Fibroblast of the aortic adventitia (primary cell): Measurements from ENCODE around the gene ADIPOR2. TPM values are rescaled to one million over a fixed set of nuclear protein-coding genes. Genes with fewer than 3 reads are reported as not detected.

Experiments used
- DNase-seq: peaks from one replicate; pipeline ENCODE4 v3.0.0-alpha.2; 2010; ENCODE audit warnings: low read depth
- H3K4me3 ChIP-seq: 2 replicates; pipeline ENCODE4 v1.5.1; 2011; ENCODE audit warnings: low read depth, mild to moderate bottlenecking, control low read depth, low read length, moderate library complexity
- CTCF ChIP-seq: IDR thresholded peaks from 2 replicates; pipeline ENCODE4 v1.5.1; 2011; ENCODE audit warnings: mild to moderate bottlenecking, low read length, control low read depth, inconsistent platforms; ENCODE audit not compliant: insufficient read depth
- total RNA-seq: library from RNA; depleted of rRNA; stranded (reverse); fragments of >200 nt; gene quantifications from 2 replicates; pipeline ENCODE4 v1.2.3, GENCODE V29; 2012; ENCODE audit warnings: low replicate concordance

ADIPOR2 gene
- total RNA-seq, 1 donor = 26.0 TPM

- TF ChIP-seq CTCF = no peak
- DNase-seq = no peak
- no peak overlapping the region for H3K4me3 ChIP-seq
Observed at GRCh38 chr12:1758376-1758775, 67.5 kb downstream of the ADIPOR2 start.

- H3K4me3 ChIP-seq = no peak overlapping the region
- no peak for DNase-seq
- no peak for TF ChIP-seq CTCF
Observed at GRCh38 chr12:1758887-1759286, 68.0 kb downstream of the ADIPOR2 start.

GRCh38 chr12:1760566-1761382 is 69.9 kb downstream of the ADIPOR2 start:
- no peak for TF ChIP-seq CTCF
- no peak overlapping the region for H3K4me3 ChIP-seq
- DNase-seq = peak; percentile 29

- no peak for DNase-seq
- H3K4me3 ChIP-seq = no peak overlapping the region
- TF ChIP-seq CTCF = no peak
Observed at GRCh38 chr12:1761857-1762256, 71.0 kb downstream of the ADIPOR2 start.

- DNase-seq = no peak
- no peak overlapping the region for H3K4me3 ChIP-seq
- no peak for TF ChIP-seq CTCF
Observed at GRCh38 chr12:1763153-1763552, 72.3 kb downstream of the ADIPOR2 start.

- TF ChIP-seq CTCF = no peak
- no peak for DNase-seq
Observed at GRCh38 chr12:1766110-1766509, 75.2 kb downstream of the ADIPOR2 start.

More at GRCh38 chr12:1766110-1766509, 75.2 kb downstream of the ADIPOR2 start:
- H3K4me3 ChIP-seq = no peak overlapping the region
